H1 (cell line): Measurements from ENCODE around the gene SSNA1. TPM values are rescaled to one million over a fixed set of nuclear protein-coding genes. Genes with fewer than 3 reads are reported as not detected.

Source experiments
- ATF3 ChIP-seq: IDR thresholded peaks from 2 replicates; pipeline ENCODE4 v1.6.1; 2011; ENCODE audit warnings: low read depth, mild to moderate bottlenecking, low read length; ENCODE audit not compliant: insufficient read depth
- CHD7 ChIP-seq: fragments of 300-600 bp; sonication (generic); IDR thresholded peaks from 2 replicates; pipeline ENCODE4 v1.7.1; 2012; ENCODE audit warnings: low read length, moderate library complexity, mild to moderate bottlenecking, inconsistent platforms; ENCODE audit not compliant: insufficient replicate concordance
- EP300 ChIP-seq, 2 experiments: IDR thresholded peaks; 1 replicate in 1 of 2; 2 replicates in 1 of 2; pipeline ENCODE4 v1.6.1; 2011 to 2012; ENCODE audit warnings: low read depth in 2 of 2, low read length in 2 of 2, mild to moderate bottlenecking in 2 of 2, borderline replicate concordance in 1 of 2, inconsistent platforms in 1 of 2, moderate library complexity in 1 of 2
- HDAC2 ChIP-seq, 2 experiments: fragments of 300-600 bp in 1 of 2; sonication (generic) in 1 of 2; IDR thresholded peaks; 2 replicates each; pipeline ENCODE4 v1.6.1; 2011 to 2012; ENCODE audit warnings: low read depth in 2 of 2, low read length in 2 of 2, mild to moderate bottlenecking in 2 of 2, moderate library complexity in 2 of 2, borderline replicate concordance in 1 of 2, inconsistent platforms in 1 of 2
- JUN ChIP-seq: IDR thresholded peaks from 2 replicates; pipeline ENCODE4 v1.6.1; 2011; ENCODE audit warnings: low read depth, mild to moderate bottlenecking, improper control_type of control experiment, low read length
- NRF1 ChIP-seq: IDR thresholded peaks from 2 replicates; pipeline ENCODE4 v1.6.1; 2011; ENCODE audit warnings: mild to moderate bottlenecking, low read depth, low read length, improper control_type of control experiment
- SP1 ChIP-seq: IDR thresholded peaks from 2 replicates; pipeline ENCODE4 v1.6.1; 2011; ENCODE audit warnings: low read depth, low read length
- SUZ12 ChIP-seq: fragments of 200-600 bp; sonication (generic); IDR thresholded peaks from 2 replicates; pipeline ENCODE4 v1.6.1; 2012; ENCODE audit warnings: mild to moderate bottlenecking, inconsistent platforms, low read length, moderate library complexity, mixed read lengths
- TAF7 ChIP-seq: optimal IDR thresholded peaks from 2 replicates; pipeline ENCODE3; 2011; ENCODE audit warnings: low read depth, mild to moderate bottlenecking, inconsistent platforms, low read length, moderate library complexity, borderline replicate concordance
- polyA plus RNA-seq, 7 experiments: library from polyadenylated mRNA; depleted of rRNA in 3 of 7; stranded (reverse) in 5 of 7; unstranded in 2 of 7; fragments of >200 nt in 5 of 7; fragments of 200-250 nt in 2 of 7; gene quantifications; 1 replicate in 5 of 7; 2 replicates in 1 of 7; 4 replicates in 1 of 7; pipeline versions ENCODE4 v1.2.1 to v1.2.3, GENCODE V29; 2011 to 2013; ENCODE audit warnings: missing spikeins in 2 of 7, mixed read lengths in 2 of 7
- total RNA-seq: library from RNA; stranded (reverse); fragmentation: NEBNext Ultra II Directional; extraction: Animal tissue kit (Norgen Biotek cat#: 25700); gene quantifications from 2 replicates; pipeline ENCODE4 v1.2.1, GENCODE V29; 2021

The SSNA1 gene
- total and polyA plus RNA-seq, 2 of the 8 experiments (the other 6 are each of a cell fraction or from before 2014, with no cell fraction given): 87.3 to 157 TPM

- TF ChIP-seq CHD7: no peak
- TF ChIP-seq JUN: no peak
- no peak for TF ChIP-seq ATF3
- no peak for TF ChIP-seq SUZ12
- TF ChIP-seq TAF7: no peak
- TF ChIP-seq SP1: no peak
- TF ChIP-seq NRF1: no peak
- TF ChIP-seq HDAC2 (IDR thresholded peaks at IDR 0.05; ENCODE audit: borderline replicate concordance in 1 of 2, low read depth in 2 of 2, low read length in 2 of 2): no peak
- TF ChIP-seq EP300 (IDR thresholded peaks at IDR 0.05; ENCODE audit: borderline replicate concordance in 1 of 2, low read depth in 2 of 2, low read length in 2 of 2): no peak
These were observed 17.2 kb upstream of the SSNA1 start (continued) for GRCh38 chr9:137171149-137171900.
